HG02588 (cell line): Measurements from ENCODE around the gene ZNF354C.
"Not testable (repeated sequence)": the region's sequence is repeated elsewhere in the genome, so short reads cannot be mapped to it uniquely, and the experiment has no call there.

Source experiments
- ATAC-seq: cut with Tn5 transposase; IDR thresholded peaks from one replicate; pipeline ENCODE4 v1.9.1; 2021; ENCODE audit warnings: mild to moderate bottlenecking, moderate library complexity; ENCODE audit not compliant: unreplicated experiment

Gene ZNF354C

GRCh38 chr5:179060116-179061008 lies at the start of gene ZNF354C:
TSS of gene ZNF354C (plus strand) at chr5:179060373. CDS start at chr5:179062069, 1,696 bp downstream.
- peak; percentile 50 for ATAC-seq

GRCh38 chr5:179023528-179024189 lies 36.5 kb upstream of the ZNF354C start, which contains the start of gene ZNF879:
TSS of gene ZNF879 (plus strand) at chr5:179023804. CDS start at chr5:179025005, 1,201 bp downstream.
- ATAC-seq, result peak; percentile 70

- ATAC-seq, result no peak
These were observed 27.1 kb upstream of the ZNF354C start for GRCh38 chr5:179033004-179033580.

- no peak for ATAC-seq
These were observed 15.4 kb upstream of the ZNF354C start for GRCh38 chr5:179044765-179045164.

DNA sequence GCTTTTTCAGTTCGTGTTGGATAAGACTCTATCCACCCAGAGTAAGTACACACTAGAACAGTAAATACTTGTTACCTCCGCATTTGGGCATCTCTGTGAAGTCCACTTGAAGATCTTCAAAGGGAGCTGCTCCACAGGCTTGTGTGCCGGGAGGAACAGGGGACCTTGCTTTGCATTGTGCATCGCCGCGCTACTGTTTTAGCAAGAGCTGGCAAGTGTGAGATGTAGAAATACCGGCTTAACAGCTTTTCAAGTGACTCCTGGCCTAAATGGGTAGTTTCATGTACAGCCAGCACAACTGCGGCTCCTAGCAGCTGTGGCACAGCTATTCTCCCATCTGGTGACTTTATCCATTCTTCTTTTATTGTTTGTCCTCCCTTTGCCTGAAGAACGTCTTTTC lies 8.4 kb upstream of the ZNF354C start:
- no peak for ATAC-seq

GRCh38 chr5:179054036-179054785 lies 6.0 kb upstream of the ZNF354C start:
- ATAC-seq, result no peak

DNA sequence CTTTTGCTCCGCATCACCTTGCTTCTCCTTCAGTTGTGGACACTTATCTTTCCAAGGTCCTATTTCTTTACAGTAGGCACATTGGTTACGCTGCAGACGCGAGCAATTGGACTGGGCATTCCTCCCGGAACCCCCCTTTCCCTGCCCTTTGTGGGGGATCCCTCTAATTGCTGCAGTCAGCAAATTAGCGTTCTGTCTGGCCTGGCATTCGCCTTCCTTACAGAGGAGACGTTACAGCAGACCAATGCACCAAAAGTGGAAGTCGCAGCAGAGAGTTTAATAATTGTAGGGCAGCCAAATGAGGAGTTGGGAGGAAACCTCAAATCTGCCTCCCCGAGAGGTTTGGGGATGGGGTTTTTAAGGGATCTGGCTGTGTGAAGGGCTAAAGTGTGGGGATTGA lies 5.3 kb upstream of the ZNF354C start:
- no peak for ATAC-seq

GRCh38 chr5:179055436-179055835 lies 4.7 kb upstream of the ZNF354C start:
- no peak for ATAC-seq

GRCh38 chr5:179055841-179056240 lies 4.3 kb upstream of the ZNF354C start:
- ATAC-seq, result no peak

DNA sequence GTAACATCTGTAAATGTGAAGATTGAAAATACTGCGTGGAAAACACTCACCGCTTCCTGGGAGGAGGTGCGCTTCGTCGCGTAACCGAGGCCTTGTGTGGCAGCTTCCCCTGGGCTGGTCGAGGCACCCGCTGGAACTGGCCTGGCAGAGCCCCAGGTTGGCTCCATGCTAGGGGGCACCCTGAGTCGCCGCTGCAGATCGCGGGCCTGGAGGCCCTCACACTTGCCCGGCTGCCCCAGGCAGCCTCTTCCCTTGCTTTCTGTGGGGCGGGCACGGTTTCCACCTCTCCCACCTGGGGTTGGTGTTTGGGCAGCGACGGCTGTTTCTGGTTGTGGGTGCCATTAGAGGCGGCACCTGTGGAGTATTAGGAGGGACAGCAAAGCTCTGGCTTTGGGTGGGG lies 852 bp downstream of the ZNF354C start:
- no peak for ATAC-seq

DNA sequence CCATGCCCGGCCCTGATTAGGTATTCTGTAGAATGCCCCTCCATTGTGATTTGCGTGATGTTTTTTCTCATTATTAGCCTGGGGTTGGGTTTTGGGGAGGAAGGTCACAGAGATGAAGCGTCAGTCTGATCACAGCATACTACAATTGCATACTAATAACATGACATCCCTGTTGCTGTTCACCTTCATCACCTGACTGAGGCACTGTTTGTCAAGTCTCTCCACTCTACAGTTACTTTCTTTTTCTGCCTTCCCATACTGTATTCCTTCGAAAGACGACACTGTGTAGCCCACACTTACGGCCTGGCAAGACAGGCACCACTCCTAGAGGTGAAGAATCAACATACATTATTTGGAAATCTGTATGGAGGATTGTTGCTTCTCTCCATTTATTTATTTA lies 5.5 kb downstream of the ZNF354C start:
- ATAC-seq, result no peak

DNA sequence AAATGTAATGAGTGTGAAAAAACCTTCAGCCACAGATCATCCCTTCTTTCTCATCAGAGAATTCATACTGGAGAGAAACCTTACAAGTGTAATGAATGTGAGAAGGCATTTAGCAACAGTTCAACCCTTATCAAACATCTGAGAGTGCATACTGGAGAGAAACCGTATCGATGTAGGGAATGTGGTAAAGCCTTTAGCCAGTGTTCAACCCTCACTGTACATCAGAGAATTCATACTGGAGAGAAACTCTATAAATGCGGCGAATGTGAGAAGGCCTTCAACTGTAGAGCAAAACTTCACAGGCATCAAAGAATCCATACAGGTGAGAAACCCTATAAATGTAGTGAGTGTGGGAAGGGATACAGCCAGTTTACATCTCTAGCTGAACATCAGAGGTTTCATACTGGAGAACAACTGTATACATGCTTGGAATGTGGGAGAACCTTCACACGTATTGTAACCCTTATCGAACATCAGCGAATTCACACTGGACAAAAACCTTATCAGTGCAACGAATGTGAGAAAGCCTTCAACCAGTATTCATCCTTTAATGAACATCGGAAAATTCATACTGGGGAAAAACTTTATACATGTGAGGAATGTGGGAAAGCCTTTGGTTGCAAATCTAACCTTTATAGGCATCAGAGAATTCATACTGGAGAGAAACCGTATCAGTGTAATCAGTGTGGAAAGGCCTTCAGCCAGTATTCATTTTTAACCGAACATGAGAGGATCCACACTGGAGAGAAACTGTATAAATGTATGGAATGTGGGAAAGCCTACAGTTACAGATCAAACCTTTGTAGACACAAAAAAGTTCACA lies 19.2 kb downstream of the ZNF354C start:
- no peak for ATAC-seq

- ATAC-seq, result no peak
These were observed 20.6 kb downstream of the ZNF354C start for GRCh38 chr5:179080724-179081123.

GRCh38 chr5:179089502-179089901 lies 29.3 kb downstream of the ZNF354C start:
- no peak for ATAC-seq

DNA sequence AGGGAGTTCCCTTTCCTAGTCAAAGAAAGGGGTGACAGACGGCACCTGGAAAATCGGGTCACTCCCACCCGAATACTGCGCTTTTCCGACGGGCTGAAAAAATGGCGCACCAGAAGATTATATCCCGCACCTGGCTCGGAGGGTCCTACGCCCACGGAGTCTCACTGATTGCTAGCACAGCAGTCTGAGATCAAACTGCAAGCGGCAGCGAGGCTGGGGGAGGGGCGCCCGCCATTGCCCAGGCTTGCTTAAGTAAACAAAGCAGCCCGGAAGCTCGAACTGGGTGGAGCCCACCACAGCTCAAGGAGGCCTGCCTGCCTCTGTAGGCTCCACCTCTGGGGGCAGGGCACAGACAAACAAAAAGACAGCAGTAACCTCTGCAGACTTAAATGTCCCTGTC lies 41.1 kb downstream of the ZNF354C start:
- not testable (repeated sequence) for ATAC-seq

- no peak for ATAC-seq
These were observed 50.4 kb downstream of the ZNF354C start for GRCh38 chr5:179110528-179110927.

DNA sequence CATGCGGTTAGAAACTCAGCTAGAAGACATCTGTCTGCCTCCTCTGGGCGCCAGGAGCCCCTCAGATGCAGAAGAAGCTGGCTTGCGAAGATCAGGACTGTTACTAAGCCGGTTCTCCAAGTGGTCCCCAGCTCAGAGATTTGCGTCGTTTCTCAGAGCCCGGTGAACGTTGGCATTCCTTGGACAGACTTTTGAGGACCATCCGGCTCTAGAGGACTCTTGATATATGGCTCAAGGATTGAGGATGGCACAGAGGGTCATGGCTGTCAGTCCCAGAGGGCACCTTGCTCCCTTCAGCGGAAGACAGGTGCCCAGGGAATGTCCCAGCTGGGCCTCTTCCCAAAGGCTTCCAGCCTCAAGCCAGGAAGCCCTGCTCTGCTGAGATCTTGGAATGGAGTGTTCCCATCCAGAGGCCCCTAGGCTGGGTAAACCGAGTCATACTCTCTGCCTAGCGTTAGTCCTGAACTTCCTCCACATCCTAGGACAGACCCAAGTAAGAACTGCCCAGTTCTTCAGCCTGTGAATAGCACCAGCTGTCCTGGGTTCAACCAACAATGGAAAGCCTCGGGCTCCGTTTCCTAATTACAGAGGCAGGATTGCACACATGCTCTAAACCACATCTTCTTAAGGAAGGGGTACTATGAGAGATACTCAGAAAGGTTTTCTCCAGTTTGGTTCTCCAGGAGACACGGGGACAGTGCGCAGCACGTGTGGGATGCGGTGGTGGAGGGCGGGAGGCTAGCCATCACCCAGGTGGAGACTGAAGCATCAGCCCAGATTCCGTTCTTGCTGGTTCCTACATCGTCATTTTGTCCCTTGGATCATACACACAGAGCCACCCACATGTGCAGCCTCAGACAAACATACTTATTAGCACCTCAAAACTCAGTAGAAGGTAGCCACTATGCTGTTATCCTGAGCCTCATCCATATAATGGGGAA lies 51.4 kb downstream of the ZNF354C start:
- ATAC-seq, result no peak

- ATAC-seq, result no peak
These were observed 52.4 kb downstream of the ZNF354C start for GRCh38 chr5:179112469-179113142.
